Stimulated activated CD8-positive, alpha-beta memory T cell treated with anti-CD3 and anti-CD28 coated beads, Interleukin-12 subunit alpha, Interleukin-12 subunit beta, amount 100 ng/mL, for 1 hour (primary cell): Measurements from ENCODE around the gene PRAF2.

Source experiments
- DNase-seq: peaks from one replicate; pipeline ENCODE4 v3.0.0-alpha.2; 2020; ENCODE audit warnings: low read depth

PRAF2 gene

GRCh38 chrX:49042581-49043219 lies 31.1 kb downstream of the PRAF2 start:
- no peak for DNase-seq

- DNase-seq: no peak
These were observed 31.8 kb downstream of the PRAF2 start for GRCh38 chrX:49041744-49042580.

- DNase-seq: no peak
These were observed 33.3 kb downstream of the PRAF2 start for GRCh38 chrX:49040376-49040955.

- no peak for DNase-seq
These were observed 34.0 kb downstream of the PRAF2 start for GRCh38 chrX:49039598-49040375.

- DNase-seq: no peak
These were observed 35.8 kb downstream of the PRAF2 start for GRCh38 chrX:49037883-49038475.

GRCh38 chrX:49030283-49030682 lies 43.5 kb downstream of the PRAF2 start:
- no peak for DNase-seq

- DNase-seq: no peak
These were observed 43.9 kb downstream of the PRAF2 start for GRCh38 chrX:49029876-49030275.
